HepG2 (cell line): ENCODE measurements around the gene DPP6. TPM values are rescaled to one million over a fixed set of nuclear protein-coding genes. Genes with fewer than 3 reads are reported as not detected.

Experiments used
- KDM2A ChIP-seq: sonication (generic); formaldehyde crosslinking; IDR thresholded peaks from 2 replicates; pipeline ENCODE4 v1.4.0; 2020; ENCODE audit warnings: low read depth, missing genetic modification reagents, borderline replicate concordance
- KDM6A ChIP-seq: IDR thresholded peaks from 2 replicates; pipeline ENCODE4 v1.6.1; 2016; ENCODE audit warnings: low read depth
- RFX1 ChIP-seq: fragments of 450-650 bp; IDR thresholded peaks from 2 replicates; pipeline ENCODE4 v1.6.1; 2017
- TBL1XR1 ChIP-seq: fragments of 150-350 bp; IDR thresholded peaks from 2 replicates; pipeline ENCODE4 v1.6.1; 2014; ENCODE audit warnings: borderline replicate concordance, low read length; ENCODE audit not compliant: partially characterized antibody
- polyA plus RNA-seq, 8 experiments: library from polyadenylated mRNA; depleted of rRNA in 3 of 8; stranded (reverse) in 7 of 8; unstranded in 1 of 8; fragments of >200 nt; fragmentation: Illumina TruSeq in 4 of 8; extraction: Trizol in 4 of 8; gene quantifications; 2 replicates each; pipeline versions ENCODE4 v1.2.1 to v1.2.3, GENCODE V29; 2011 to 2016; ENCODE audit warnings: low read depth in 4 of 8, missing spikeins in 1 of 8, mixed read lengths in 1 of 8; ENCODE audit not compliant: insufficient read depth in 1 of 8
- total RNA-seq, 5 experiments: library from RNA; depleted of rRNA; stranded (reverse); fragments of >200 nt; fragmentation: Illumina TruSeq; extraction: Trizol; gene quantifications; 2 replicates each; pipeline ENCODE4 v1.2.3, GENCODE V29; 2016; ENCODE audit warnings: low read depth in 1 of 5
- TF ChIP-seq, protein P1 (sequence below): sonication (generic); formaldehyde crosslinking; IDR thresholded peaks from 2 replicates; pipeline ENCODE4 v1.4.0; 2020; ENCODE audit warnings: missing genetic modification reagents
- TF ChIP-seq, protein P2 (sequence below): sonication (generic); formaldehyde crosslinking; IDR thresholded peaks from 2 replicates; pipeline ENCODE4 v1.4.0; 2020; ENCODE audit warnings: mild to moderate bottlenecking, missing genetic modification reagents

DPP6 gene
- total and polyA plus RNA-seq, 2 of the 13 experiments (the other 11 are each of a cell fraction or from before 2014, with no cell fraction given), result not detected

DNA sequence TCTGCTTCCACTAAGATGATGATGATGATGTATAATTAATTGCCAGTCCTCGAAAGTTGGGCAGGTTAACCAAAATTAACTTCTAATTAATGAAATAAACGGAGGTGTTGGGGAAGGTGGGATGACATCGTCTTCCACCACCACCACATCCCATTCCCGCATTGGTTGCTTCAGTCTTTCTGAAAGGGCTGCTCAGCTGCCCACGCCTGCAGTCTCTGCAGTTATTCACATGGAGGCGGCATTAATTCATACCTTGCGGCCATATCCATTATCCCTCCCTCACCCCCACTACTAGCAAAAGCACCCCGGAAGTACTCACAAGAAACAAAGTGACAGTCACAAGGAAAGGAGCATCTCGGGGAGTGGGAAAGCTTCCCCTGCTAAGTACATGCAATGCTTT lies 387.9 kb downstream of the DPP6 start (continued):
- TF ChIP-seq, protein P1, sequence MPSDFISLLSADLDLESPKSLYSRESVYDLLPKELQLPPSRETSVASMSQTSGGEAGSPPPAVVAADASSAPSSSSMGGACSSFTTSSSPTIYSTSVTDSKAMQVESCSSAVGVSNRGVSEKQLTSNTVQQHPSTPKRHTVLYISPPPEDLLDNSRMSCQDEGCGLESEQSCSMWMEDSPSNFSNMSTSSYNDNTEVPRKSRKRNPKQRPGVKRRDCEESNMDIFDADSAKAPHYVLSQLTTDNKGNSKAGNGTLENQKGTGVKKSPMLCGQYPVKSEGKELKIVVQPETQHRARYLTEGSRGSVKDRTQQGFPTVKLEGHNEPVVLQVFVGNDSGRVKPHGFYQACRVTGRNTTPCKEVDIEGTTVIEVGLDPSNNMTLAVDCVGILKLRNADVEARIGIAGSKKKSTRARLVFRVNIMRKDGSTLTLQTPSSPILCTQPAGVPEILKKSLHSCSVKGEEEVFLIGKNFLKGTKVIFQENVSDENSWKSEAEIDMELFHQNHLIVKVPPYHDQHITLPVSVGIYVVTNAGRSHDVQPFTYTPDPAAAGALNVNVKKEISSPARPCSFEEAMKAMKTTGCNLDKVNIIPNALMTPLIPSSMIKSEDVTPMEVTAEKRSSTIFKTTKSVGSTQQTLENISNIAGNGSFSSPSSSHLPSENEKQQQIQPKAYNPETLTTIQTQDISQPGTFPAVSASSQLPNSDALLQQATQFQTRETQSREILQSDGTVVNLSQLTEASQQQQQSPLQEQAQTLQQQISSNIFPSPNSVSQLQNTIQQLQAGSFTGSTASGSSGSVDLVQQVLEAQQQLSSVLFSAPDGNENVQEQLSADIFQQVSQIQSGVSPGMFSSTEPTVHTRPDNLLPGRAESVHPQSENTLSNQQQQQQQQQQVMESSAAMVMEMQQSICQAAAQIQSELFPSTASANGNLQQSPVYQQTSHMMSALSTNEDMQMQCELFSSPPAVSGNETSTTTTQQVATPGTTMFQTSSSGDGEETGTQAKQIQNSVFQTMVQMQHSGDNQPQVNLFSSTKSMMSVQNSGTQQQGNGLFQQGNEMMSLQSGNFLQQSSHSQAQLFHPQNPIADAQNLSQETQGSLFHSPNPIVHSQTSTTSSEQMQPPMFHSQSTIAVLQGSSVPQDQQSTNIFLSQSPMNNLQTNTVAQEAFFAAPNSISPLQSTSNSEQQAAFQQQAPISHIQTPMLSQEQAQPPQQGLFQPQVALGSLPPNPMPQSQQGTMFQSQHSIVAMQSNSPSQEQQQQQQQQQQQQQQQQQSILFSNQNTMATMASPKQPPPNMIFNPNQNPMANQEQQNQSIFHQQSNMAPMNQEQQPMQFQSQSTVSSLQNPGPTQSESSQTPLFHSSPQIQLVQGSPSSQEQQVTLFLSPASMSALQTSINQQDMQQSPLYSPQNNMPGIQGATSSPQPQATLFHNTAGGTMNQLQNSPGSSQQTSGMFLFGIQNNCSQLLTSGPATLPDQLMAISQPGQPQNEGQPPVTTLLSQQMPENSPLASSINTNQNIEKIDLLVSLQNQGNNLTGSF (CRISPR knock-in tag), result no peak
- TF ChIP-seq KDM2A (CRISPR knock-in tag) (no peak), RFX1 (no peak), KDM6A (CRISPR knock-in tag) (no peak), TBL1XR1 (no peak)
- TF ChIP-seq, protein P2, sequence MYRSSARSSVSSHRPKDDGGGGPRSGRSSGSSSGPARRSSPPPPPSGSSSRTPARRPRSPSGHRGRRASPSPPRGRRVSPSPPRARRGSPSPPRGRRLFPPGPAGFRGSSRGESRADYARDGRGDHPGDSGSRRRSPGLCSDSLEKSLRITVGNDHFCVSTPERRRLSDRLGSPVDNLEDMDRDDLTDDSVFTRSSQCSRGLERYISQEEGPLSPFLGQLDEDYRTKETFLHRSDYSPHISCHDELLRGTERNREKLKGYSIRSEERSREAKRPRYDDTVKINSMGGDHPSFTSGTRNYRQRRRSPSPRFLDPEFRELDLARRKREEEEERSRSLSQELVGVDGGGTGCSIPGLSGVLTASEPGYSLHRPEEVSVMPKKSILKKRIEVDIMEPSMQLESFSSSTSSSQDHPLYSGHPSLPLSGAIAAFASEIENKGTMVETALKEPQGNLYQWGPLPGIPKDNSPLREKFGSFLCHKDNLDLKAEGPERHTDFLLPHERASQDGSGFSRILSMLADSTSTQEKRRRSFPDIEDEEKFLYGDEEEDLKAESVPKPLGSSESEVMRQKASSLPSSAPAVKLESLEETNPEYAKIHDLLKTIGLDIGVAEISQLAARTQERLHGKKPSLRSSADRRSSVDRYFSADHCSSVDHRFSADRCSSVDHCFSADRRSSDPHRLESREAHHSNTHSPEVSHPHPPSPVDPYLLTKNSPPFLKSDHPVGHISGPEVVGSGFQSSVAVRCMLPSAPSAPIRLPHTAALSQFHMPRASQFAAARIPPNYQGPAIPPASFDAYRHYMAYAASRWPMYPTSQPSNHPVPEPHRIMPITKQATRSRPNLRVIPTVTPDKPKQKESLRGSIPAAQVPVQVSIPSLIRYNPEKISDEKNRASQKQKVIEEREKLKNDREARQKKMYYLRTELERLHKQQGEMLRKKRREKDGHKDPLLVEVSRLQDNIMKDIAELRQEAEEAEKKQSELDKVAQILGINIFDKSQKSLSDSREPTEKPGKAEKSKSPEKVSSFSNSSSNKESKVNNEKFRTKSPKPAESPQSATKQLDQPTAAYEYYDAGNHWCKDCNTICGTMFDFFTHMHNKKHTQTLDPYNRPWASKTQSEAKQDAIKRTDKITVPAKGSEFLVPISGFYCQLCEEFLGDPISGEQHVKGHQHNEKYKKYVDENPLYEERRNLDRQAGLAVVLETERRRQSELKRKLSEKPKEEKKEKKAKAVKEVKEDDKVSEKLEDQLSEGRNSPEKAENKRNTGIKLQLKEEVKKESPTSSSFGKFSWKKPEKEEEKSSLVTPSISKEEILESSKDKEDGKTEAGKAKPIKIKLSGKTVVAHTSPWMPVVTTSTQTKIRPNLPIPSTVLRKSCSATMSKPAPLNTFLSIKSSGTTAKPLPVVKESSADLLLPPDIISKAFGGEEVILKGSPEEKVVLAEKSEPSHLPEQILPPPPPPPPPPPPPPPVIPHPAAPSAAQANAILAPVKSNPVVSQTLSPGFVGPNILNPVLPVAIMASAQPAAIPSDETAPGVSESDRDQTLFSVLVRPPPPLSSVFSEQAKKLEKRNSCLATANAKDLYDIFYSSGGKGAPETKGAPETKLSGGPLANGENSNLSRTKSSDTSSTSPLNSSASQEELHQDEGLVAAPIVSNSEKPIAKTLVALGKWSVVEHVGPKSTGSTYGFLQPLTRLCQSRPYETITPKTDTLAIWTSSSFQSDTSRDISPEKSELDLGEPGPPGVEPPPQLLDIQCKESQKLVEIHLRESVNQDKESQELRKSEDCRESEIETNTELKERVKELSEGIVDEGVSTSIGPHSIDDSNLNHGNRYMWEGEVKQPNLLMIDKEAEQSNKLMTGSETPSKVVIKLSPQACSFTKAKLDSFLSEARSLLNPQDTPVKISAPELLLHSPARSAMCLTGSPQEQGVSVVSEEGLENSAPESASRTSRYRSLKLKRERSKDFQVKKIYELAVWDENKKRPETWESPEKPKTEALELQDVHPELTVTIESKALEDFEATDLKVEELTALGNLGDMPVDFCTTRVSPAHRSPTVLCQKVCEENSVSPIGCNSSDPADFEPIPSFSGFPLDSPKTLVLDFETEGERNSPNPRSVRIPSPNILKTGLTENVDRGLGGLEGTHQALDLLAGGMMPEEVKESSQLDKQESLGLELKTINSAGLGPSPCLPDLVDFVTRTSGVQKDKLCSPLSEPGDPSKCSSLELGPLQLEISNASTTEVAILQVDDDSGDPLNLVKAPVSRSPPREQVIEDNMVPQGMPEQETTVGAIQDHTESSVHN (CRISPR knock-in tag), result no peak
